Jurkat, Clone E6-1 (cell line): ENCODE measurements around the gene ETHE1.
"Not testable (repeated sequence)": the region's sequence is repeated elsewhere in the genome, so short reads cannot be mapped to it uniquely, and the experiment has no call there.

Experiments used
- DNase-seq: peaks from one replicate; pipeline ENCODE4 v3.0.0-alpha.2; 2011; ENCODE audit warnings: low read depth, low spot score
- H3K4me3 ChIP-seq: 2 replicates; pipeline ENCODE4 v1.5.1; 2011; ENCODE audit warnings: mild to moderate bottlenecking, low read length, control low read depth, moderate library complexity

Gene ETHE1

GRCh38 chr19:43527860-43528622 is 1.0 kb upstream of the ETHE1 start:
- no peak for DNase-seq

GRCh38 chr19:43525836-43526771 is 897 bp downstream of the ETHE1 start:
- DNase-seq, result no peak

More at GRCh38 chr19:43527860-43528622, 1.0 kb upstream of the ETHE1 start:
- H3K4me3 ChIP-seq, result peak overlapping the region; percentile 81; the same call in 1 of the 2 replicates

GRCh38 chr19:43524922-43525835 is 1.8 kb downstream of the ETHE1 start:
- peak overlapping the region; percentile 81 for H3K4me3 ChIP-seq
- no peak for DNase-seq

More at GRCh38 chr19:43525836-43526771, 897 bp downstream of the ETHE1 start:
- peak overlapping the region; percentile 81 for H3K4me3 ChIP-seq

GRCh38 chr19:43523696-43524095 is 3.3 kb downstream of the ETHE1 start:
- DNase-seq, H3K4me3 ChIP-seq: not testable (repeated sequence)

GRCh38 chr19:43522929-43523328 is 4.1 kb downstream of the ETHE1 start:
- no peak for DNase-seq
- H3K4me3 ChIP-seq, result no peak overlapping the region

GRCh38 chr19:43519436-43520088 is 7.4 kb downstream of the ETHE1 start:
- DNase-seq, result peak; percentile 76
- no peak overlapping the region for H3K4me3 ChIP-seq

GRCh38 chr19:43518051-43518450 is 8.9 kb downstream of the ETHE1 start:
- DNase-seq, result no peak
- H3K4me3 ChIP-seq, result no peak overlapping the region

- H3K4me3 ChIP-seq, DNase-seq: not testable (repeated sequence)
Observed at GRCh38 chr19:43512399-43512798, 14.6 kb downstream of the ETHE1 start.

GRCh38 chr19:43511324-43511723 is 15.7 kb downstream of the ETHE1 start:
- H3K4me3 ChIP-seq, result no peak overlapping the region
- DNase-seq, result no peak

GRCh38 chr19:43510713-43511112 is 16.3 kb downstream of the ETHE1 start:
- DNase-seq, result no peak
- H3K4me3 ChIP-seq, result no peak overlapping the region

- no peak for DNase-seq
- no peak overlapping the region for H3K4me3 ChIP-seq
Observed at GRCh38 chr19:43507880-43508279, 19.1 kb downstream of the ETHE1 start.

- DNase-seq, result no peak
- no peak overlapping the region for H3K4me3 ChIP-seq
Observed at GRCh38 chr19:43506629-43507028, 20.4 kb downstream of the ETHE1 start.

- no peak for DNase-seq
- H3K4me3 ChIP-seq, result no peak overlapping the region
Observed at GRCh38 chr19:43505941-43506340, 21.1 kb downstream of the ETHE1 start.

- no peak for DNase-seq
- no peak overlapping the region for H3K4me3 ChIP-seq
Observed at GRCh38 chr19:43505186-43505456, 21.9 kb downstream of the ETHE1 start.

- H3K4me3 ChIP-seq, result peak within 1 kb of the TSS; percentile 82
Observed at GRCh38 chr19:43504426-43505185, 22.4 kb downstream of the ETHE1 start, which contains the start of gene PHLDB3. PHLDB3 (minus strand) TSS chr19:43504746; CDS start chr19:43504118, 628 bp downstream.

GRCh38 chr19:43503501-43504425 is 23.2 kb downstream of the ETHE1 start:
- peak overlapping the region; percentile 82 for H3K4me3 ChIP-seq
- peak; percentile 92 for DNase-seq

More at GRCh38 chr19:43504426-43505185, 22.4 kb downstream of the ETHE1 start, which contains the start of gene PHLDB3:
- DNase-seq, result no peak
